ENCODE results near the gene SLC22A3. TPM values are rescaled to one million over a fixed set of nuclear protein-coding genes. Genes with fewer than 3 reads are reported as not detected.

Gene SLC22A3
- total RNA-seq, 1 experiment from 2014 or later = 0.07 TPM

DNA sequence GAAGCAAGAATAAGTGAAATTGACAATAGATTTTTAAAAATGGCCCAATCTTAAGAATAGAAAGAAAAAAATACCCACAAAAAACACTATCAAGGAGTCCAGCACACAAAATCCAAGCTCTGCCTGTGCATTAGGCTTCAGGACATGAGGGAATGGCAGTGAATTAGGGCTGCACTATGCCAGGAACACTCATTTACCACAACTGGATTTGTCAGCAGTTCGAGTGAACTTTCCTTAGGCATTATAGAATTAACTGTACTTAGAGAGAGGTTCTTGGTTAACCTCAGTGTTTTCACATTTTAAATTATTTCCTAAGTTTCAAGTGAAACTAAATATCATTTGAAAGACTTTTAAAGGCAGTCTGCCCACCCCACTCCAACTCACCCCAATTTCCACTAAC lies 34.8 kb downstream of the SLC22A3 start:
- ChIA-PET RAD21 (ENCODE audit: low non-redundant PET in 1 of 2, low total read pairs in 2 of 2, uncharacterized antibody in 2 of 2, unreplicated experiment in 2 of 2) (no interaction called here), POLR2A (no interaction called here), CTCF (no interaction called here)
- intact Hi-C loops (cut with micrococcal nuclease) = no loop called here
- Histone ChIP-seq H3K36me3 (ENCODE audit: control insufficient read depth in 1 of 2, insufficient read depth in 2 of 2, low read length in 2 of 2) (no peaks in the 10 kb centered on the region), H3K9me2 (ENCODE audit: insufficient read depth) (no peaks in the 10 kb centered on the region), H2AFZ (ENCODE audit: low read depth, low read length, poor library complexity, severe bottlenecking) (no peak overlapping the region), H3K27ac (ENCODE audit: low read depth, low read length) (no peak overlapping the region), H3K9me3 (ENCODE audit: control insufficient read depth in 1 of 2, insufficient read depth in 1 of 2, low read depth in 1 of 2, low read length in 2 of 2) (no peaks in the 10 kb centered on the region), H3K9ac (ENCODE audit: low read length) (no peak overlapping the region), H3K4me3 (replicated peaks in 1 of 2; ENCODE audit: low read depth in 1 of 2, low read length in 2 of 2) (no peak overlapping the region), H4K20me1 (ENCODE audit: insufficient read depth) (no peaks in the 10 kb centered on the region), H3K27me3 (ENCODE audit: insufficient read depth, low read length) (no peaks in the 10 kb centered on the region), H3K4me2 (ENCODE audit: low read length) (no peak overlapping the region), H3K4me1 (ENCODE audit: control insufficient read depth in 1 of 2, insufficient read depth in 2 of 2, low read length in 2 of 2) (peaks cover 9 to 17% of the 10 kb centered on the region in 2 experiments; a peak in 3 of 4 replicates), H3K79me2 (ENCODE audit: insufficient read depth, low read length) (no peaks in the 10 kb centered on the region)
- TF ChIP-seq RAD21 (IDR thresholded peaks at IDR 0.05; ENCODE audit: low read depth) (no peak), SP1 (IDR thresholded peaks at IDR 0.05; ENCODE audit: low read depth) (no peak), JUND (IDR thresholded peaks at IDR 0.05) (no peak), TCF7L2 (IDR thresholded peaks at IDR 0.05; ENCODE audit: borderline replicate concordance, extremely low read depth, insufficient read depth, insufficient read length) (no peak), CBX3 (IDR thresholded peaks at IDR 0.05; ENCODE audit: low read depth) (no peak), YY1 (IDR thresholded peaks at IDR 0.05; ENCODE audit: extremely low read depth, insufficient replicate concordance, low read depth, low read length) (no peak), CEBPB (IDR thresholded peaks at IDR 0.05; ENCODE audit: low read depth) (no peak), POLR2A (IDR thresholded peaks at IDR 0.05; ENCODE audit: borderline replicate concordance, extremely low read depth, insufficient read depth, insufficient read length) (no peak), ZFX (IDR thresholded peaks at IDR 0.05) (no peak), FOSL1 (IDR thresholded peaks at IDR 0.05; ENCODE audit: low read depth) (no peak)
- TF ChIP-seq, protein P1, sequence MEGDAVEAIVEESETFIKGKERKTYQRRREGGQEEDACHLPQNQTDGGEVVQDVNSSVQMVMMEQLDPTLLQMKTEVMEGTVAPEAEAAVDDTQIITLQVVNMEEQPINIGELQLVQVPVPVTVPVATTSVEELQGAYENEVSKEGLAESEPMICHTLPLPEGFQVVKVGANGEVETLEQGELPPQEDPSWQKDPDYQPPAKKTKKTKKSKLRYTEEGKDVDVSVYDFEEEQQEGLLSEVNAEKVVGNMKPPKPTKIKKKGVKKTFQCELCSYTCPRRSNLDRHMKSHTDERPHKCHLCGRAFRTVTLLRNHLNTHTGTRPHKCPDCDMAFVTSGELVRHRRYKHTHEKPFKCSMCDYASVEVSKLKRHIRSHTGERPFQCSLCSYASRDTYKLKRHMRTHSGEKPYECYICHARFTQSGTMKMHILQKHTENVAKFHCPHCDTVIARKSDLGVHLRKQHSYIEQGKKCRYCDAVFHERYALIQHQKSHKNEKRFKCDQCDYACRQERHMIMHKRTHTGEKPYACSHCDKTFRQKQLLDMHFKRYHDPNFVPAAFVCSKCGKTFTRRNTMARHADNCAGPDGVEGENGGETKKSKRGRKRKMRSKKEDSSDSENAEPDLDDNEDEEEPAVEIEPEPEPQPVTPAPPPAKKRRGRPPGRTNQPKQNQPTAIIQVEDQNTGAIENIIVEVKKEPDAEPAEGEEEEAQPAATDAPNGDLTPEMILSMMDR (IDR thresholded peaks at IDR 0.05 in 2 of 3, conservative IDR thresholded peaks at IDR 0.05 in 1 of 3; ENCODE audit: borderline replicate concordance in 1 of 3, insufficient read depth in 1 of 3, low read depth in 2 of 3, low read length in 2 of 3) = no peak
- TF ChIP-seq, protein P2, sequence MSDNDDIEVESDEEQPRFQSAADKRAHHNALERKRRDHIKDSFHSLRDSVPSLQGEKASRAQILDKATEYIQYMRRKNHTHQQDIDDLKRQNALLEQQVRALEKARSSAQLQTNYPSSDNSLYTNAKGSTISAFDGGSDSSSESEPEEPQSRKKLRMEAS (IDR thresholded peaks at IDR 0.05) = no peak
- no TSS peak for BruUV-seq (replicated peaks)
- DNase-seq (ENCODE audit: low read depth, low spot score) = no peak
- ATAC-seq = no peak
